22Rv1 (cell line): Measurements from ENCODE around the gene CCNC.

ENCODE experiments used
- ZFX ChIP-seq: fragments of 450-650 bp; IDR thresholded peaks from 2 replicates; pipeline ENCODE4 v1.6.1; 2017; ENCODE audit warnings: antibody characterized with exemption, borderline replicate concordance
- TF ChIP-seq, protein P1 (sequence below): fragments of 450-650 bp; IDR thresholded peaks from 2 replicates; pipeline ENCODE4 v1.5.1; 2017; ENCODE audit warnings: mild to moderate bottlenecking

GRCh38 chr6:99559057-99559456 lies 9.4 kb downstream of the CCNC start:
- TF ChIP-seq, protein P1, sequence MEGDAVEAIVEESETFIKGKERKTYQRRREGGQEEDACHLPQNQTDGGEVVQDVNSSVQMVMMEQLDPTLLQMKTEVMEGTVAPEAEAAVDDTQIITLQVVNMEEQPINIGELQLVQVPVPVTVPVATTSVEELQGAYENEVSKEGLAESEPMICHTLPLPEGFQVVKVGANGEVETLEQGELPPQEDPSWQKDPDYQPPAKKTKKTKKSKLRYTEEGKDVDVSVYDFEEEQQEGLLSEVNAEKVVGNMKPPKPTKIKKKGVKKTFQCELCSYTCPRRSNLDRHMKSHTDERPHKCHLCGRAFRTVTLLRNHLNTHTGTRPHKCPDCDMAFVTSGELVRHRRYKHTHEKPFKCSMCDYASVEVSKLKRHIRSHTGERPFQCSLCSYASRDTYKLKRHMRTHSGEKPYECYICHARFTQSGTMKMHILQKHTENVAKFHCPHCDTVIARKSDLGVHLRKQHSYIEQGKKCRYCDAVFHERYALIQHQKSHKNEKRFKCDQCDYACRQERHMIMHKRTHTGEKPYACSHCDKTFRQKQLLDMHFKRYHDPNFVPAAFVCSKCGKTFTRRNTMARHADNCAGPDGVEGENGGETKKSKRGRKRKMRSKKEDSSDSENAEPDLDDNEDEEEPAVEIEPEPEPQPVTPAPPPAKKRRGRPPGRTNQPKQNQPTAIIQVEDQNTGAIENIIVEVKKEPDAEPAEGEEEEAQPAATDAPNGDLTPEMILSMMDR: no peak
- no peak for TF ChIP-seq ZFX
